SK-N-SH (cell line): ENCODE measurements around the gene NRM. TPM values are rescaled to one million over a fixed set of nuclear protein-coding genes. Genes with fewer than 3 reads are reported as not detected.

Source experiments
- CTCF ChIA-PET: fragments of 300-600, 350-600 bp; formaldehyde crosslinking; extraction: SDS; loops from one replicate; lab custom pipeline; 2021; lab: Yijun Ruan, JAX
- POLR2A ChIA-PET: fragments of 350-600 bp; sonication (Branson Sonifier 250); formaldehyde crosslinking; extraction: SDS; loops from one replicate; lab custom pipeline; 2020; ENCODE audit warnings: antibody characterized with exemption, inconsistent platforms; lab: Yijun Ruan, JAX
- DNase-seq: peaks from one replicate; pipeline ENCODE4 v3.0.0; 2012
- H2AFZ ChIP-seq: fragments of 200-600 bp; sonication (generic); 2 replicates; pipeline ENCODE4 v1.8.1; 2016; ENCODE audit warnings: antibody characterized with exemption, mild to moderate bottlenecking, low read depth
- H3F3A ChIP-seq: fragments of 200-600 bp; sonication (generic); replicated peaks from 2 replicates; pipeline ENCODE3; 2016; ENCODE audit warnings: antibody characterized with exemption, mild to moderate bottlenecking; ENCODE audit not compliant: insufficient read depth
- H3K27ac ChIP-seq, 2 experiments: fragments of 200-500 bp in 1 of 2; fragments of 200-600 bp in 1 of 2; sonication (Bioruptor generic) in 1 of 2; sonication (generic), shearing (Covaris generic) in 1 of 2; 2 replicates each; pipeline versions ENCODE4 v1.5.1 to v1.6.1; 2014 to 2016; ENCODE audit warnings: low read depth in 2 of 2, inconsistent platforms in 1 of 2, low read length in 1 of 2, mild to moderate bottlenecking in 1 of 2, mixed read lengths in 1 of 2
- H3K27me3 ChIP-seq: fragments of 200-600 bp; sonication (generic), shearing (Covaris generic); 2 replicates; pipeline ENCODE4 v1.6.1; 2016; ENCODE audit warnings: mixed run types; ENCODE audit not compliant: insufficient read depth
- H3K36me3 ChIP-seq, 2 experiments: fragments of 200-500 bp in 1 of 2; fragments of 200-600 bp in 1 of 2; sonication (Bioruptor generic) in 1 of 2; sonication (generic) in 1 of 2; replicated peaks in 1 of 2; 2 replicates each; pipeline versions ENCODE3 to v1.5.1; 2014 to 2016; ENCODE audit warnings: low read length in 1 of 2, mild to moderate bottlenecking in 1 of 2; ENCODE audit not compliant: insufficient read depth in 2 of 2, control insufficient read depth in 1 of 2
- H3K4me1 ChIP-seq, 2 experiments: fragments of 200-500 bp in 1 of 2; fragments of 200-600 bp in 1 of 2; sonication (Bioruptor generic) in 1 of 2; sonication (generic), shearing (Covaris generic) in 1 of 2; 2 replicates each; pipeline versions ENCODE4 v1.5.1 to v1.6.1; 2014 to 2016; ENCODE audit warnings: low read depth in 1 of 2, low read length in 1 of 2, mixed run types in 1 of 2; ENCODE audit not compliant: insufficient read depth in 2 of 2, control insufficient read depth in 1 of 2
- H3K4me2 ChIP-seq: fragments of 200-600 bp; sonication (generic), shearing (Covaris generic); 2 replicates; pipeline ENCODE4 v1.6.1; 2017; ENCODE audit warnings: mixed run types
- H3K4me3 ChIP-seq, 2 experiments: fragments of 200-500 bp in 1 of 2; fragments of 200-600 bp in 1 of 2; sonication (Bioruptor generic) in 1 of 2; sonication (generic), shearing (Covaris generic) in 1 of 2; 2 replicates each; pipeline versions ENCODE4 v1.5.1 to v1.8.1; 2014 to 2016; ENCODE audit warnings: low read depth in 2 of 2, inconsistent platforms in 1 of 2, low read length in 1 of 2, mild to moderate bottlenecking in 1 of 2, mixed read lengths in 1 of 2, moderate library complexity in 1 of 2
- H3K79me2 ChIP-seq: fragments of 200-600 bp; sonication (generic); 2 replicates; pipeline ENCODE4 v1.8.1; 2017; ENCODE audit warnings: mild to moderate bottlenecking; ENCODE audit not compliant: insufficient read depth
- H3K9ac ChIP-seq: fragments of 200-600 bp; sonication (generic); 2 replicates; pipeline ENCODE4 v1.6.1; 2017; ENCODE audit warnings: mixed run types
- H3K9me2 ChIP-seq: fragments of 200-600 bp; sonication (generic); 2 replicates; pipeline ENCODE4 v1.6.1; 2017; ENCODE audit warnings: mixed run types
- H3K9me3 ChIP-seq: fragments of 200-600 bp; sonication (generic); 2 replicates; pipeline ENCODE4 v1.6.1; 2017; ENCODE audit warnings: mixed run types, mild to moderate bottlenecking, moderate library complexity
- H4K20me1 ChIP-seq: fragments of 200-600 bp; sonication (generic); 2 replicates; pipeline ENCODE4 v1.6.1; 2017; ENCODE audit warnings: mild to moderate bottlenecking, mixed run types; ENCODE audit not compliant: insufficient read depth
- CTCF ChIP-seq: fragments of 200-600 bp; sonication (generic); IDR thresholded peaks from 2 replicates; pipeline ENCODE4 v1.6.1; 2017; ENCODE audit warnings: antibody characterized with exemption, mild to moderate bottlenecking, moderate library complexity
- ELF1 ChIP-seq: IDR thresholded peaks from 2 replicates; pipeline ENCODE4 v1.4.0; 2012
- EP300 ChIP-seq, 2 experiments: IDR thresholded peaks; 2 replicates each; pipeline versions ENCODE4 v1.4.0 to v1.6.1; 2012; ENCODE audit warnings: borderline replicate concordance in 1 of 2, low read depth in 1 of 2, low read length in 1 of 2
- FOSL2 ChIP-seq: IDR thresholded peaks from 2 replicates; pipeline ENCODE4 v1.4.0; 2012; ENCODE audit warnings: low read depth, mild to moderate bottlenecking, moderate library complexity, borderline replicate concordance
- FOXM1 ChIP-seq: IDR thresholded peaks from 2 replicates; pipeline ENCODE4 v1.4.0; 2012; ENCODE audit warnings: low read depth, mild to moderate bottlenecking
- GATA2 ChIP-seq: sonication (generic); formaldehyde crosslinking; IDR thresholded peaks from 2 replicates; pipeline ENCODE4 v1.5.0; 2020; ENCODE audit warnings: mild to moderate bottlenecking, missing genetic modification reagents
- IRF3 ChIP-seq: fragments of 150-350 bp; IDR thresholded peaks from 2 replicates; pipeline ENCODE4 v1.6.1; 2016; ENCODE audit warnings: mild to moderate bottlenecking, low read depth, low read length
- MAX ChIP-seq: IDR thresholded peaks from 2 replicates; pipeline ENCODE4 v1.4.0; 2012; ENCODE audit warnings: low read depth
- MEF2A ChIP-seq: IDR thresholded peaks from 2 replicates; pipeline ENCODE4 v1.4.0; 2012; ENCODE audit warnings: low read depth, borderline replicate concordance
- MXI1 ChIP-seq: IDR thresholded peaks from 2 replicates; pipeline ENCODE4 v1.6.1; 2012; ENCODE audit warnings: mild to moderate bottlenecking, low read depth, low read length, improper control_type of control experiment
- PBX3 ChIP-seq: IDR thresholded peaks from 2 replicates; pipeline ENCODE4; 2012
- POLR2AphosphoS5 ChIP-seq: IDR thresholded peaks from 2 replicates; pipeline ENCODE4 v1.6.1; 2012; ENCODE audit warnings: low read depth, low read length
- REST ChIP-seq: IDR thresholded peaks from 2 replicates; pipeline ENCODE4 v1.6.1; 2012; ENCODE audit warnings: mild to moderate bottlenecking, low read depth, low read length, moderate library complexity
- RFX5 ChIP-seq: IDR thresholded peaks from 2 replicates; pipeline ENCODE4 v1.6.1; 2012; ENCODE audit warnings: mild to moderate bottlenecking, improper control_type of control experiment, low read length
- RXRA ChIP-seq: IDR thresholded peaks from 2 replicates; pipeline ENCODE4 v1.4.0; 2012; ENCODE audit warnings: low read depth, mild to moderate bottlenecking, borderline replicate concordance
- SIN3A ChIP-seq: IDR thresholded peaks from 2 replicates; pipeline ENCODE4 v1.6.1; 2012; ENCODE audit warnings: low read depth, mild to moderate bottlenecking, low read length, moderate library complexity, borderline replicate concordance
- SMC3 ChIP-seq: IDR thresholded peaks from 2 replicates; pipeline ENCODE4 v1.6.1; 2012; ENCODE audit warnings: low read depth, low read length, improper control_type of control experiment
- TCF12 ChIP-seq: IDR thresholded peaks from 2 replicates; pipeline ENCODE4 v1.4.0; 2012
- TEAD4 ChIP-seq: IDR thresholded peaks from 2 replicates; pipeline ENCODE4 v1.4.0; 2012; ENCODE audit warnings: mild to moderate bottlenecking, borderline replicate concordance; ENCODE audit not compliant: insufficient read depth
- YY1 ChIP-seq: IDR thresholded peaks from 2 replicates; pipeline ENCODE4 v1.4.0; 2012; ENCODE audit warnings: low read depth, mild to moderate bottlenecking
- ZBTB33 ChIP-seq: IDR thresholded peaks from 2 replicates; pipeline ENCODE4 v1.4.0; 2012; ENCODE audit warnings: low read depth, borderline replicate concordance
- WGBS: methylation state at CpG from one replicate; pipeline ENCODE4 v1.1.6; 2017; ENCODE audit warnings: low lambda C conversion rate; 5-methylcytosine and 5-hydroxymethylcytosine counted together
- polyA plus RNA-seq, 3 experiments: library from polyadenylated mRNA; depleted of rRNA; stranded (reverse); fragments of >200 nt; gene quantifications; 2 replicates each; pipeline ENCODE4 v1.2.3, GENCODE V29; 2012

Gene NRM
- polyA plus RNA-seq, 1 of the 3 experiments (the other 2 are of a cell fraction): 26.8 TPM

GRCh38 chr6:30719791-30720737 is 29.3 kb upstream of the NRM start, which contains the start of gene TUBB:
TUBB (plus strand) TSS chr6:30720352; CDS start chr6:30720507, 155 bp downstream.
- no peaks in the 10 kb centered on the region for H3K27me3 ChIP-seq
- DNase-seq: peak; percentile 86
- POLR2A ChIA-PET: interaction anchor here (1.2 to 1.8 kb wide), 3 partner anchors 32 to 37 kb away, joined by 4 to 10 read pairs (median 4); no protein-coding TSS in a partner anchor
- peaks cover 54% of the 10 kb centered on the region for H3F3A ChIP-seq
- peaks cover 37% of the 10 kb centered on the region for H4K20me1 ChIP-seq
- peak within 1 kb of the TSS; percentile 81 for H3K4me2 ChIP-seq
- peaks cover 22 to 32% of the 10 kb centered on the region in 2 experiments for H3K36me3 ChIP-seq
- no peaks in the 10 kb centered on the region for H3K9me2 ChIP-seq
- peaks cover 39% of the 10 kb centered on the region in 2 experiments for H3K4me1 ChIP-seq
- CTCF ChIA-PET: interaction anchor here (0.6 to 42.4 kb wide), 6 partner anchors 8 to 141 kb away, joined by 3 to 838 read pairs (median 4); partner anchors contain the start of genes DHX16, FLOT1, NRM and PPP1R18
- WGBS: under 1% methylated on average over 22 of the region's 38 CpGs
- H3K4me3 ChIP-seq: peak within 1 kb of the TSS; percentile 89 to 93
- peak within 1 kb of the TSS; percentile 100 for H3K9ac ChIP-seq
- H2AFZ ChIP-seq: peak within 1 kb of the TSS; percentile 12; the same call in 1 of the 2 replicates
- no peaks in the 10 kb centered on the region; the same call in 1 of the 2 replicates for H3K9me3 ChIP-seq
- H3K79me2 ChIP-seq: peaks cover 86% of the 10 kb centered on the region
- peak within 1 kb of the TSS; percentile 93 to 98 for H3K27ac ChIP-seq
- no peak for TF ChIP-seq TCF12
- TF ChIP-seq GATA2 (CRISPR knock-in tag): no peak
- no peak for TF ChIP-seq EP300 (IDR thresholded peaks at IDR 0.05; ENCODE audit: borderline replicate concordance in 1 of 2, low read depth in 1 of 2, low read length in 1 of 2)
- peak; percentile 87 for TF ChIP-seq SIN3A
- no peak for TF ChIP-seq TEAD4
- peak; percentile 61 for TF ChIP-seq YY1
- TF ChIP-seq IRF3: peak; percentile 32; the same call in 1 of the 2 replicates
- TF ChIP-seq ZBTB33: no peak
- TF ChIP-seq REST: peak; percentile 82; the same call in 1 of the 2 replicates
- TF ChIP-seq RXRA: no peak
- peak; percentile 81 for TF ChIP-seq MXI1
- TF ChIP-seq FOXM1: no peak
- no peak for TF ChIP-seq RFX5
- 0 out of 2 replicates have a peak, but pooled peaks have one; percentile 2 for TF ChIP-seq PBX3
- no peak for TF ChIP-seq FOSL2
- TF ChIP-seq MEF2A: no peak
- peak; percentile 99 for TF ChIP-seq POLR2AphosphoS5
- TF ChIP-seq SMC3: no peak
- TF ChIP-seq ELF1: no peak
- no peak; the same call in 1 of the 2 replicates for TF ChIP-seq CTCF
- TF ChIP-seq MAX: 0 out of 2 replicates have a peak, but pooled peaks have one; percentile 42
